CD4-positive, alpha-beta memory T cell (primary cell): ENCODE measurements around the gene COL9A1. TPM values are rescaled to one million over a fixed set of nuclear protein-coding genes. Genes with fewer than 3 reads are reported as not detected.

ENCODE experiments used
- CTCF ChIA-PET: fragments of 350-600 bp; sonication (Branson Sonifier 250); formaldehyde crosslinking; loops from one replicate; lab custom pipeline; 2021; ENCODE audit warnings: inconsistent platforms; ENCODE audit not compliant: partially characterized antibody; lab: Charles Lee
- POLR2A ChIA-PET: fragments of 350-600 bp; sonication (Branson Sonifier 250); formaldehyde crosslinking; loops from one replicate; lab custom pipeline; 2021; ENCODE audit not compliant: partially characterized antibody; lab: Charles Lee
- DNase-seq, 5 donors: peaks; one replicate each; pipeline versions ENCODE4 v3.0.0 to v3.0.0-alpha.2; 2020 to 2022; ENCODE audit warnings: mixed read lengths in 1 of 5
- H3K27ac ChIP-seq: one replicate; pipeline ENCODE4 v1.7.0; 2013; ENCODE audit warnings: low read depth, low read length
- H3K27me3 ChIP-seq: 2 replicates; pipeline ENCODE4 v1.7.0; 2013; ENCODE audit warnings: mild to moderate bottlenecking, low read length, moderate library complexity; ENCODE audit not compliant: insufficient read depth
- H3K36me3 ChIP-seq: 2 replicates; pipeline ENCODE4 v1.7.0; 2013; ENCODE audit warnings: mild to moderate bottlenecking, low read length, moderate library complexity; ENCODE audit not compliant: insufficient read depth
- H3K4me1 ChIP-seq: 2 replicates; pipeline ENCODE4 v1.7.0; 2013; ENCODE audit warnings: mild to moderate bottlenecking, low read length, moderate library complexity; ENCODE audit not compliant: insufficient read depth
- H3K4me3 ChIP-seq, 2 donors: one replicate each; pipeline ENCODE4 v1.7.0; 2013; ENCODE audit warnings: low read length in 2 of 2, mild to moderate bottlenecking in 1 of 2
- H3K9me3 ChIP-seq, 2 donors: one replicate each; pipeline ENCODE4 v1.7.0; 2013; ENCODE audit warnings: low read length in 2 of 2, control low read depth in 1 of 2; ENCODE audit not compliant: control insufficient read depth in 1 of 2
- H3K27ac Mint-ChIP-seq, 7 donors: one replicate each; pipeline ENCODE4 v1.8.0; 2020 to 2021; ENCODE audit warnings: mixed read lengths in 7 of 7, mild to moderate bottlenecking in 6 of 7, inconsistent platforms in 3 of 7, moderate library complexity in 3 of 7
- H3K27me3 Mint-ChIP-seq, 2 donors: one replicate each; pipeline ENCODE4 v1.8.0; 2020 to 2021; ENCODE audit warnings: mixed read lengths in 2 of 2
- H3K36me3 Mint-ChIP-seq, 2 donors: one replicate each; pipeline ENCODE4 v1.8.0; 2020 to 2021; ENCODE audit warnings: mixed read lengths in 2 of 2, inconsistent platforms in 1 of 2, mild to moderate bottlenecking in 1 of 2
- H3K4me1 Mint-ChIP-seq, 4 donors: one replicate each; pipeline ENCODE4 v1.8.0; 2020 to 2021; ENCODE audit warnings: mixed read lengths in 4 of 4, mild to moderate bottlenecking in 1 of 4
- H3K4me3 Mint-ChIP-seq, 8 donors: one replicate each; pipeline ENCODE4 v1.8.0; 2020 to 2021; ENCODE audit warnings: mixed read lengths in 8 of 8, mild to moderate bottlenecking in 7 of 8, moderate library complexity in 6 of 8, inconsistent platforms in 3 of 8
- H3K9me3 Mint-ChIP-seq, 8 donors: one replicate each; pipeline ENCODE4 v1.8.0; 2020 to 2021; ENCODE audit warnings: mixed read lengths in 8 of 8, mild to moderate bottlenecking in 5 of 8, inconsistent platforms in 3 of 8, moderate library complexity in 1 of 8
- intact Hi-C: fragments of 100-400 bp; cut with micrococcal nuclease; formaldehyde crosslinking; loops from one replicate; pipeline ENCODE4 v1.15.1; 2023
- polyA plus RNA-seq, 2 donors: library from polyadenylated mRNA; unstranded; fragments of 300-500 nt; fragmentation: Illumina TruSeq; gene quantifications; one replicate each; pipeline ENCODE4 v1.2.3, GENCODE V29; 2021
- total RNA-seq, 2 experiments: library from RNA; stranded (reverse); gene quantifications; one replicate each; pipeline ENCODE4 v1.2.3, GENCODE V29; 2021

Gene COL9A1
- total and polyA plus RNA-seq, 4 experiments from 2014 or later: not detected

GRCh38 chr6:70219943-70220613, 82.8 kb downstream of the COL9A1 start:
- Mint-ChIP-seq H3K9me3 (no peaks in the 10 kb centered on the region), H3K27me3 (peaks cover 5 to 6% of the 10 kb centered on the region in 2 donors), H3K4me3 (no peak overlapping the region), H3K36me3 (no peaks in the 10 kb centered on the region), H3K4me1 (no peaks in the 10 kb centered on the region), H3K27ac (no peak overlapping the region)
- intact Hi-C loops: loop anchor here (2.0 kb wide), 2 partner anchors 665 to 793 kb away; no protein-coding TSS in a partner anchor
- Histone ChIP-seq H3K4me3 (no peak overlapping the region), H3K4me1 (no peaks in the 10 kb centered on the region), H3K9me3 (no peaks in the 10 kb centered on the region), H3K36me3 (no peaks in the 10 kb centered on the region), H3K27ac (no peak overlapping the region), H3K27me3 (no peaks in the 10 kb centered on the region)
- CTCF ChIA-PET: interaction anchor here (1.5 to 3.9 kb wide), 7 partner anchors 11 to 796 kb away, joined by 3 to 47 read pairs (median 10); partner anchors contain the start of gene B3GAT2
- DNase-seq: no peak
- POLR2A ChIA-PET: no interaction called here

- intact Hi-C loops: no loop called here
- Mint-ChIP-seq H3K27ac (no peak overlapping the region), H3K4me1 (no peaks in the 10 kb centered on the region), H3K27me3 (peaks cover 5 to 8% of the 10 kb centered on the region in 2 donors), H3K36me3 (no peaks in the 10 kb centered on the region), H3K4me3 (no peak overlapping the region), H3K9me3 (no peaks in the 10 kb centered on the region)
- Histone ChIP-seq H3K4me3 (no peak overlapping the region), H3K27ac (no peak overlapping the region), H3K4me1 (no peaks in the 10 kb centered on the region), H3K9me3 (no peaks in the 10 kb centered on the region), H3K36me3 (no peaks in the 10 kb centered on the region), H3K27me3 (no peaks in the 10 kb centered on the region)
- DNase-seq: no peak
- ChIA-PET POLR2A (no interaction called here), CTCF (no interaction called here)
Measured at GRCh38 chr6:70216767-70217166, 86.1 kb downstream of the COL9A1 start.

- no peak overlapping the region for H3K27ac ChIP-seq
- ChIA-PET POLR2A (no interaction called here), CTCF (no interaction called here)
- H3K27me3 Mint-ChIP-seq: peaks cover 5 to 12% of the 10 kb centered on the region in 2 donors
- no peak overlapping the region for H3K27ac Mint-ChIP-seq
- no peaks in the 10 kb centered on the region for H3K27me3 ChIP-seq
- DNase-seq: no peak
- H3K36me3 Mint-ChIP-seq: no peaks in the 10 kb centered on the region
- no peak overlapping the region for H3K4me3 Mint-ChIP-seq
- H3K9me3 ChIP-seq: no peaks in the 10 kb centered on the region
- H3K4me1 ChIP-seq: no peaks in the 10 kb centered on the region
- intact Hi-C loops: no loop called here
- H3K4me1 Mint-ChIP-seq: no peaks in the 10 kb centered on the region
- H3K36me3 ChIP-seq: no peaks in the 10 kb centered on the region
- no peak overlapping the region for H3K4me3 ChIP-seq
- no peaks in the 10 kb centered on the region for H3K9me3 Mint-ChIP-seq
Measured at GRCh38 chr6:70215460-70216108, 87.3 kb downstream of the COL9A1 start.

- Mint-ChIP-seq H3K4me1 (no peaks in the 10 kb centered on the region), H3K27ac (no peak overlapping the region), H3K9me3 (peaks cover 0 to 3% (median 0%) of the 10 kb centered on the region in 8 donors), H3K27me3 (peaks cover 2 to 10% of the 10 kb centered on the region in 2 donors), H3K36me3 (no peaks in the 10 kb centered on the region), H3K4me3 (no peak overlapping the region)
- DNase-seq: no peak
- H3K9me3 ChIP-seq: no peaks in the 10 kb centered on the region
- H3K36me3 ChIP-seq: no peaks in the 10 kb centered on the region
- H3K27ac ChIP-seq: no peak overlapping the region
- ChIA-PET CTCF (interaction anchor here (2.4 kb wide), 1 partner anchor 11 kb away, joined by 13 read pairs; no protein-coding TSS in a partner anchor), POLR2A (no interaction called here)
- no peaks in the 10 kb centered on the region for H3K27me3 ChIP-seq
- intact Hi-C loops: no loop called here
- no peak overlapping the region for H3K4me3 ChIP-seq
- H3K4me1 ChIP-seq: no peaks in the 10 kb centered on the region
Measured at GRCh38 chr6:70210462-70210861, 92.4 kb downstream of the COL9A1 start.

GRCh38 chr6:70208235-70208790, 94.6 kb downstream of the COL9A1 start:
- Mint-ChIP-seq H3K4me1 (no peaks in the 10 kb centered on the region), H3K27ac (no peak overlapping the region), H3K4me3 (no peak overlapping the region), H3K9me3 (peaks cover 0 to 3% (median 0%) of the 10 kb centered on the region in 8 donors), H3K27me3 (peaks cover 0 to 10% of the 10 kb centered on the region in 2 donors), H3K36me3 (no peaks in the 10 kb centered on the region)
- H3K27me3 ChIP-seq: no peaks in the 10 kb centered on the region
- ChIA-PET CTCF (interaction anchor here (1.5 kb wide), 1 partner anchor 13 kb away, joined by 6 read pairs; no protein-coding TSS in a partner anchor), POLR2A (no interaction called here)
- H3K4me3 ChIP-seq: no peak overlapping the region
- H3K27ac ChIP-seq: no peak overlapping the region
- no peaks in the 10 kb centered on the region for H3K36me3 ChIP-seq
- H3K4me1 ChIP-seq: no peaks in the 10 kb centered on the region
- DNase-seq: no peak
- intact Hi-C loops: no loop called here
- no peaks in the 10 kb centered on the region for H3K9me3 ChIP-seq

GRCh38 chr6:70198785-70199184, 104.1 kb downstream of the COL9A1 start:
- no peak for DNase-seq
- H3K36me3 Mint-ChIP-seq: no peaks in the 10 kb centered on the region
- ChIA-PET CTCF (no interaction called here), POLR2A (no interaction called here)
- H3K27me3 Mint-ChIP-seq: peaks cover 3% of the 10 kb centered on the region in 2 donors
- no peaks in the 10 kb centered on the region for H3K27me3 ChIP-seq
- no peaks in the 10 kb centered on the region for H3K36me3 ChIP-seq
- intact Hi-C loops: no loop called here
- no peaks in the 10 kb centered on the region for H3K4me1 Mint-ChIP-seq
- no peak overlapping the region for H3K4me3 Mint-ChIP-seq
- H3K9me3 Mint-ChIP-seq: no peaks in the 10 kb centered on the region
- no peaks in the 10 kb centered on the region for H3K9me3 ChIP-seq
- H3K27ac Mint-ChIP-seq: no peak overlapping the region
- H3K27ac ChIP-seq: no peak overlapping the region
- no peak overlapping the region for H3K4me3 ChIP-seq
- no peaks in the 10 kb centered on the region for H3K4me1 ChIP-seq

- Mint-ChIP-seq H3K4me1 (no peaks in the 10 kb centered on the region), H3K36me3 (no peaks in the 10 kb centered on the region), H3K27me3 (peaks cover 6 to 12% of the 10 kb centered on the region in 2 donors), H3K27ac (no peak overlapping the region), H3K4me3 (no peak overlapping the region), H3K9me3 (no peaks in the 10 kb centered on the region)
- POLR2A ChIA-PET: no interaction called here
- DNase-seq: no peak
- Histone ChIP-seq H3K27me3 (no peaks in the 10 kb centered on the region), H3K9me3 (no peaks in the 10 kb centered on the region), H3K27ac (no peak overlapping the region), H3K4me3 (no peak overlapping the region), H3K36me3 (no peaks in the 10 kb centered on the region), H3K4me1 (no peaks in the 10 kb centered on the region)
- CTCF ChIA-PET: no interaction called here
- intact Hi-C loops: no loop called here
Measured at GRCh38 chr6:70196531-70196930, 106.4 kb downstream of the COL9A1 start.
